Left lung (tissue), 10 donors: Measurements from ENCODE around the gene HCN3. TPM values are rescaled to one million over a fixed set of nuclear protein-coding genes. Genes with fewer than 3 reads are reported as not detected.
A peak's percentile ranks its signal among the peaks of the same experiment; 100 is the strongest.

Experiments used
- ATAC-seq: fragments of 200-7000 bp; cut with Tn5 transposase; one replicate; pipeline ENCODE4 v1.9.1; 2020; ENCODE audit warnings: moderate library complexity
- DNase-seq, 4 donors: peaks; one replicate each; pipeline ENCODE4 v3.0.0-alpha.2; 2013 to 2020
- H3K27ac ChIP-seq, 2 donors: fragments of 200-600 bp; sonication (generic) in 1 of 2; one replicate each; pipeline versions ENCODE4 v1.5.0 to v1.8.0; 2020 to 2021
- H3K27me3 ChIP-seq, 2 donors: fragments of 200-600 bp; sonication (generic) in 1 of 2; one replicate each; pipeline versions ENCODE4 v1.5.0 to v1.8.0; 2020 to 2021
- H3K36me3 ChIP-seq, 2 donors: fragments of 200-600 bp; sonication (generic) in 1 of 2; one replicate each; pipeline versions ENCODE4 v1.5.0 to v1.8.0; 2020 to 2021
- H3K4me1 ChIP-seq, 2 donors: fragments of 200-600 bp; one replicate each; pipeline ENCODE4 v1.8.0; 2021
- H3K4me3 ChIP-seq, 2 donors: fragments of 200-600 bp; sonication (generic) in 1 of 2; one replicate each; pipeline versions ENCODE4 v1.5.0 to v1.8.0; 2020 to 2021; ENCODE audit warnings: mild to moderate bottlenecking in 1 of 2
- H3K9me3 ChIP-seq, 2 donors: fragments of 200-600 bp; sonication (generic) in 1 of 2; one replicate each; pipeline versions ENCODE4 v1.5.0 to v1.8.0; 2020 to 2021
- CTCF ChIP-seq, 2 donors: fragments of 200-600 bp; sonication (generic) in 1 of 2; IDR thresholded peaks; one replicate each; pipeline versions ENCODE4 v1.5.0 to v1.8.0; 2021; ENCODE audit warnings: antibody characterized with exemption in 2 of 2
- intact Hi-C, 2 donors: fragments of 100-400 bp; cut with DNase I; formaldehyde crosslinking; loops; one replicate each; pipeline versions ENCODE4 v1.11.2 to v1.14.2; 2022
- polyA plus RNA-seq, 6 donors: library from polyadenylated mRNA; unstranded; fragments of 120-200 nt; gene quantifications; one replicate each; pipeline ENCODE4 v1.2.1, GENCODE V29; 2013; ENCODE audit not compliant: insufficient read length in 6 of 6
- total RNA-seq, 2 donors: library from RNA; stranded (reverse); fragmentation: NEBNext Ultra II Directional; extraction: Animal tissue kit (Norgen Biotek cat#: 25700); gene quantifications; one replicate each; pipeline ENCODE4 v1.2.1, GENCODE V29; 2021
- donor health status: DM: no; HTN: yes; CAD: no.
- donor health status: DM: no; HTN: no; CAD: no.

The HCN3 gene
- total and polyA plus RNA-seq, 8 donors, result 2.4 to 11.7 (median 8.3) TPM

- Histone ChIP-seq H3K27me3 (no peaks in the 10 kb centered on the region), H3K27ac (no peak overlapping the region), H3K4me1 (peaks cover 6 to 40% of the 10 kb centered on the region in 2 donors), H3K9me3 (no peaks in the 10 kb centered on the region), H3K36me3 (peaks cover 0 to 20% of the 10 kb centered on the region in 2 donors), H3K4me3 (no peak overlapping the region)
- TF ChIP-seq CTCF (IDR thresholded peaks at IDR 0.05), result peak; percentile 8 to 19
- ATAC-seq (no peak), DNase-seq (peak in 1 of 4 donors; percentile 50)
- intact Hi-C loops, result no loop called here
These were observed 30.0 kb downstream of the HCN3 start for GRCh38 chr1:155307247-155307740.

GRCh38 chr1:155308493-155309422, 31.5 kb downstream of the HCN3 start, which contains the start of gene FDPS:
FDPS (plus strand) TSS chr1:155308866; CDS start chr1:155309790, 924 bp downstream.
- TF ChIP-seq CTCF (IDR thresholded peaks at IDR 0.05), result peak; percentile 10 to 48
- ATAC-seq, result peak; percentile 98

GRCh38 chr1:155309423-155310021, 32.3 kb downstream of the HCN3 start:
- Histone ChIP-seq H3K36me3 (peaks cover 0 to 42% of the 10 kb centered on the region in 2 donors), H3K27me3 (no peaks in the 10 kb centered on the region), H3K4me1 (peaks cover 6 to 40% of the 10 kb centered on the region in 2 donors), H3K9me3 (no peaks in the 10 kb centered on the region), H3K4me3 (peak overlapping the region; percentile 82 to 85), H3K27ac (peak overlapping the region; percentile 87 to 91)
- TF ChIP-seq CTCF (IDR thresholded peaks at IDR 0.05), result no peak
- ATAC-seq, result peak; percentile 50
- peak in 3 of 4 donors; percentile 35 to 88 (median 45) for DNase-seq
- intact Hi-C loops, result no loop called here

More at GRCh38 chr1:155308493-155309422, 31.5 kb downstream of the HCN3 start, which contains the start of gene FDPS:
- H3K27ac ChIP-seq, result peak within 1 kb of the TSS; percentile 87 to 91
- peak within 1 kb of the TSS; percentile 82 to 85 for H3K4me3 ChIP-seq
- intact Hi-C loops, result no loop called here
- no peaks in the 10 kb centered on the region for H3K27me3 ChIP-seq
- DNase-seq, result peak; percentile 98 to 100 (median 99)
- no peaks in the 10 kb centered on the region for H3K9me3 ChIP-seq
- H3K4me1 ChIP-seq, result peaks cover 6 to 40% of the 10 kb centered on the region in 2 donors
- peaks cover 0 to 35% of the 10 kb centered on the region in 2 donors for H3K36me3 ChIP-seq

- H3K4me3 ChIP-seq, result no peak overlapping the region
- H3K9me3 ChIP-seq, result no peaks in the 10 kb centered on the region
- no peak for TF ChIP-seq CTCF (IDR thresholded peaks at IDR 0.05)
- H3K27me3 ChIP-seq, result no peaks in the 10 kb centered on the region
- intact Hi-C loops, result no loop called here
- peaks cover 0 to 75% of the 10 kb centered on the region in 2 donors for H3K36me3 ChIP-seq
- no peak for ATAC-seq
- no peak overlapping the region for H3K27ac ChIP-seq
- no peak for DNase-seq
- H3K4me1 ChIP-seq, result peaks cover 6 to 32% of the 10 kb centered on the region in 2 donors
These were observed 36.0 kb downstream of the HCN3 start for GRCh38 chr1:155313261-155313660.
